WTC11 (cell line): ENCODE results near the gene RPL35A.

Experiments used
- ATF2 ChIP-seq: sonication (generic); formaldehyde crosslinking; IDR thresholded peaks from 2 replicates; pipeline ENCODE4 v1.8.1; 2022; ENCODE audit warnings: low read depth, missing genetic modification reagents, borderline replicate concordance
- CTCF ChIP-seq: fragments of 200-600 bp; IDR thresholded peaks from 2 replicates; pipeline ENCODE4 v1.8.0; 2022; ENCODE audit warnings: antibody characterized with exemption
- GTF2I ChIP-seq: fragments of 250-450 bp; sonication (Bioruptor Pico); conservative IDR thresholded peaks from 2 replicates; pipeline ENCODE4 v1.4.0; 2021; ENCODE audit warnings: mild to moderate bottlenecking
- NFYB ChIP-seq: sonication (generic); formaldehyde crosslinking; conservative IDR thresholded peaks from 2 replicates; pipeline ENCODE4 v1.8.0; 2022; ENCODE audit warnings: low read depth, missing genetic modification reagents
- NR2C2 ChIP-seq: sonication (generic); formaldehyde crosslinking; IDR thresholded peaks from 2 replicates; pipeline ENCODE4 v1.8.0; 2022; ENCODE audit warnings: mild to moderate bottlenecking, missing genetic modification reagents
- ZNF121 ChIP-seq: sonication (generic); formaldehyde crosslinking; IDR thresholded peaks from 2 replicates; pipeline ENCODE4 v1.8.0; 2023; ENCODE audit warnings: missing genetic modification reagents
- ZNF416 ChIP-seq: fragments of 250-450 bp; sonication (Bioruptor Pico); IDR thresholded peaks from 2 replicates; pipeline ENCODE4 v1.9.0; 2021; ENCODE audit warnings: mild to moderate bottlenecking, inconsistent platforms
- TF ChIP-seq, protein P1 (sequence below): fragments of 250-450 bp; sonication (Bioruptor Pico); IDR thresholded peaks from 2 replicates; pipeline ENCODE4 v1.9.0; 2021; ENCODE audit warnings: mild to moderate bottlenecking
- TF ChIP-seq, protein P2 (sequence below): sonication (generic); formaldehyde crosslinking; IDR thresholded peaks from 2 replicates; pipeline ENCODE4 v1.8.1; 2023; ENCODE audit warnings: mild to moderate bottlenecking, moderate library complexity, missing genetic modification reagents
- TF ChIP-seq, protein P3 (sequence below): sonication (generic); formaldehyde crosslinking; IDR thresholded peaks from 2 replicates; pipeline ENCODE4 v1.8.1; 2023; ENCODE audit warnings: mild to moderate bottlenecking, missing genetic modification reagents, borderline replicate concordance

GRCh38 chr3:197983076-197983475 lies 33.1 kb downstream of the RPL35A start:
- TF ChIP-seq CTCF, result no peak
- TF ChIP-seq ZNF121, result no peak
- TF ChIP-seq, protein P1, sequence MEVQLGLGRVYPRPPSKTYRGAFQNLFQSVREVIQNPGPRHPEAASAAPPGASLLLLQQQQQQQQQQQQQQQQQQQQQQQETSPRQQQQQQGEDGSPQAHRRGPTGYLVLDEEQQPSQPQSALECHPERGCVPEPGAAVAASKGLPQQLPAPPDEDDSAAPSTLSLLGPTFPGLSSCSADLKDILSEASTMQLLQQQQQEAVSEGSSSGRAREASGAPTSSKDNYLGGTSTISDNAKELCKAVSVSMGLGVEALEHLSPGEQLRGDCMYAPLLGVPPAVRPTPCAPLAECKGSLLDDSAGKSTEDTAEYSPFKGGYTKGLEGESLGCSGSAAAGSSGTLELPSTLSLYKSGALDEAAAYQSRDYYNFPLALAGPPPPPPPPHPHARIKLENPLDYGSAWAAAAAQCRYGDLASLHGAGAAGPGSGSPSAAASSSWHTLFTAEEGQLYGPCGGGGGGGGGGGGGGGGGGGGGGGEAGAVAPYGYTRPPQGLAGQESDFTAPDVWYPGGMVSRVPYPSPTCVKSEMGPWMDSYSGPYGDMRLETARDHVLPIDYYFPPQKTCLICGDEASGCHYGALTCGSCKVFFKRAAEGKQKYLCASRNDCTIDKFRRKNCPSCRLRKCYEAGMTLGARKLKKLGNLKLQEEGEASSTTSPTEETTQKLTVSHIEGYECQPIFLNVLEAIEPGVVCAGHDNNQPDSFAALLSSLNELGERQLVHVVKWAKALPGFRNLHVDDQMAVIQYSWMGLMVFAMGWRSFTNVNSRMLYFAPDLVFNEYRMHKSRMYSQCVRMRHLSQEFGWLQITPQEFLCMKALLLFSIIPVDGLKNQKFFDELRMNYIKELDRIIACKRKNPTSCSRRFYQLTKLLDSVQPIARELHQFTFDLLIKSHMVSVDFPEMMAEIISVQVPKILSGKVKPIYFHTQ, result no peak
- no peak for TF ChIP-seq ATF2 (CRISPR knock-in tag)
- TF ChIP-seq NFYB (CRISPR knock-in tag), result no peak
- TF ChIP-seq, protein P2, sequence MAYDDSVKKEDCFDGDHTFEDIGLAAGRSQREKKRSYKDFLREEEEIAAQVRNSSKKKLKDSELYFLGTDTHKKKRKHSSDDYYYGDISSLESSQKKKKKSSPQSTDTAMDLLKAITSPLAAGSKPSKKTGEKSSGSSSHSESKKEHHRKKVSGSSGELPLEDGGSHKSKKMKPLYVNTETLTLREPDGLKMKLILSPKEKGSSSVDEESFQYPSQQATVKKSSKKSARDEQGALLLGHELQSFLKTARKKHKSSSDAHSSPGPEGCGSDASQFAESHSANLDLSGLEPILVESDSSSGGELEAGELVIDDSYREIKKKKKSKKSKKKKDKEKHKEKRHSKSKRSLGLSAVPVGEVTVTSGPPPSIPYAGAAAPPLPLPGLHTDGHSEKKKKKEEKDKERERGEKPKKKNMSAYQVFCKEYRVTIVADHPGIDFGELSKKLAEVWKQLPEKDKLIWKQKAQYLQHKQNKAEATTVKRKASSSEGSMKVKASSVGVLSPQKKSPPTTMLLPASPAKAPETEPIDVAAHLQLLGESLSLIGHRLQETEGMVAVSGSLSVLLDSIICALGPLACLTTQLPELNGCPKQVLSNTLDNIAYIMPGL (CRISPR knock-in tag), result no peak
- TF ChIP-seq GTF2I (CRISPR knock-in tag), result no peak
- TF ChIP-seq NR2C2, result no peak
- TF ChIP-seq ZNF416 (CRISPR knock-in tag), result no peak
- TF ChIP-seq, protein P3, sequence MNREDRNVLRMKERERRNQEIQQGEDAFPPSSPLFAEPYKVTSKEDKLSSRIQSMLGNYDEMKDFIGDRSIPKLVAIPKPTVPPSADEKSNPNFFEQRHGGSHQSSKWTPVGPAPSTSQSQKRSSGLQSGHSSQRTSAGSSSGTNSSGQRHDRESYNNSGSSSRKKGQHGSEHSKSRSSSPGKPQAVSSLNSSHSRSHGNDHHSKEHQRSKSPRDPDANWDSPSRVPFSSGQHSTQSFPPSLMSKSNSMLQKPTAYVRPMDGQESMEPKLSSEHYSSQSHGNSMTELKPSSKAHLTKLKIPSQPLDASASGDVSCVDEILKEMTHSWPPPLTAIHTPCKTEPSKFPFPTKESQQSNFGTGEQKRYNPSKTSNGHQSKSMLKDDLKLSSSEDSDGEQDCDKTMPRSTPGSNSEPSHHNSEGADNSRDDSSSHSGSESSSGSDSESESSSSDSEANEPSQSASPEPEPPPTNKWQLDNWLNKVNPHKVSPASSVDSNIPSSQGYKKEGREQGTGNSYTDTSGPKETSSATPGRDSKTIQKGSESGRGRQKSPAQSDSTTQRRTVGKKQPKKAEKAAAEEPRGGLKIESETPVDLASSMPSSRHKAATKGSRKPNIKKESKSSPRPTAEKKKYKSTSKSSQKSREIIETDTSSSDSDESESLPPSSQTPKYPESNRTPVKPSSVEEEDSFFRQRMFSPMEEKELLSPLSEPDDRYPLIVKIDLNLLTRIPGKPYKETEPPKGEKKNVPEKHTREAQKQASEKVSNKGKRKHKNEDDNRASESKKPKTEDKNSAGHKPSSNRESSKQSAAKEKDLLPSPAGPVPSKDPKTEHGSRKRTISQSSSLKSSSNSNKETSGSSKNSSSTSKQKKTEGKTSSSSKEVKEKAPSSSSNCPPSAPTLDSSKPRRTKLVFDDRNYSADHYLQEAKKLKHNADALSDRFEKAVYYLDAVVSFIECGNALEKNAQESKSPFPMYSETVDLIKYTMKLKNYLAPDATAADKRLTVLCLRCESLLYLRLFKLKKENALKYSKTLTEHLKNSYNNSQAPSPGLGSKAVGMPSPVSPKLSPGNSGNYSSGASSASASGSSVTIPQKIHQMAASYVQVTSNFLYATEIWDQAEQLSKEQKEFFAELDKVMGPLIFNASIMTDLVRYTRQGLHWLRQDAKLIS (CRISPR knock-in tag), result no peak
